Stomach (tissue), 4 donors: Measurements from ENCODE around the gene PTCD1.

Experiments
- POLR2A ChIP-seq, 4 donors: fragments of 450-650 bp; IDR thresholded peaks; one replicate each; pipeline ENCODE4 v1.6.1; 2016; ENCODE audit warnings: antibody characterized with exemption in 4 of 4, control low read depth in 2 of 4, mild to moderate bottlenecking in 1 of 4, moderate library complexity in 1 of 4
- POLR2AphosphoS5 ChIP-seq, 3 donors: sonication (generic); formaldehyde crosslinking; IDR thresholded peaks; one replicate each; pipeline ENCODE4 v1.6.1; 2016; ENCODE audit warnings: antibody characterized with exemption in 3 of 3

DNA sequence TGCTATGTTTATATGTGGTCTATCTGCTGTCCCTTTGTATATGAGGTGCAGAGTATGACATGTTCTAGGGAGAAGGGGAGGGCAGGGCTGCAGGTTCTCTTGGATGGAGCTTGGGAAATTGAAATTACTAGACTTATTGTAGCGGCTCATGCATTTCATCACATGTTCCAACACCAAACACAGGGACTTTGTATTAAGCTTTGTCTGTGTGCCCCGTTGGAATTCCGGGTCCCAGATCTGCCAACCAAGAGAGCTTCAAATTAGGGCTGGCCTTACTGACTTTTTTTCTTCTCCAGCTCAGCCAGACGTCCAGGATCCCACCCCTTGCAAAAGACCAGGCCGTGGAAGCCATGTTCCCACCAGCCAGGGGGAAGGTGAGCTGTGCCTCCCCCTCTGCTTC, 37.5 kb upstream of the PTCD1 start:
- no peak for TF ChIP-seq POLR2A (IDR thresholded peaks at IDR 0.05)
- no peak for TF ChIP-seq POLR2AphosphoS5 (IDR thresholded peaks at IDR 0.05)
